GM19099 (cell line): ENCODE results near the gene NLRP6.

Experiments
- POLR2A ChIP-seq: IDR thresholded peaks from 3 replicates; pipeline ENCODE4 v1.6.1; 2011; ENCODE audit warnings: low read depth; ENCODE audit not compliant: insufficient read length; ENCODE audit errors: extremely low read depth

NLRP6 gene

DNA sequence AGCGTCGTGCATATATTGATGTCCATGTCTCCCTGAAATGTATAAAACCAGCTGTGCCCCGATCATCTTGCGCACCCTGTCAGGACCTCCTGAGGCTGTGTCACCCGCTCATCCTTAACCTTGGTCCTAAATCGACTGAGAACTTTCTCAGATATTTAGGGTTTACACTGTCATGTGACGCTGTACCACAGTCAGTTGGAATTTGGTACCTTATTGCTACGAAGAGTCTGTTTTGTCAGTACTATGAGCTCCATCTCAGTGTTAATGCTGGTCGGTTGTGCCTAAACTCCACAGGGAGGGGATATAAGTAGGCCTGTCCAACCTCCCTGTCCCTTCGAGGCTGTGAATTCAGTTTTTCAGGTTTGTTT, 27.6 kb downstream of the NLRP6 start:
- TF ChIP-seq POLR2A, result no peak

DNA sequence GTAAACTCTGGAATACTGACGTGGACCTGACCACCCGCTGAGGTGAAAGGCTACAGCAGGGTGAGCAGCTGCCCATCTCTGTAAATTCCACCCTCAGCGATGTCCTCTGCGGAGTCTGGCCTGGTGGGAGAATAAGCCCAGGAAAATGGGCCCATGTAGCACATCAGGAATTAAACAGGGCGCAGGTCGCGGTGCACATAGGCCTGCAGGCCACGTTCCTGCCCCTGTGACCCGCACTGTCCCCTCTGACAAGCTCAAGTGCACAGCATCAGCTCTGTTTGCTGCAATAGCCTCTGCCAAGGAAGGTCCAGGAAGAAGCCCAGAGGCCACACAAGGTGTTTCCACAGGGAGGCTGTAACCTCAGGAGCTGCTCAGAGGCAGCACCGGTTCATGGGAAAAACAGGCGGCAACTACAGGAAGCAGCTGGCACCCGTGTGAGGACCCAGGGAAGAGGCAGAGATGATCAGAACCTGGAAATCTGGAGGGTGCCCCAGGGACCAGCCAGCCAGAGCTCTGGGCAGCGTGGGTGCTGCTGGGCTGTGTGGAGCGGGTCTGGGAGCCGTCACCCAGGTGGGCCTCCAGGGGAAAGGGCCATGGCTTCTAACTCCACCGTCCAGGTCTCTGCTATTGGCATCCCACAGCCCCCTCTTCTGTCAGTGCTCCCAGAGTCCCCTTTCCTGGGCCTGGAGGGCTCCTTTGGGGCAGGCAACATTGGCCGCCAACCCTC, 28.6 kb downstream of the NLRP6 start:
- TF ChIP-seq POLR2A, result no peak

DNA sequence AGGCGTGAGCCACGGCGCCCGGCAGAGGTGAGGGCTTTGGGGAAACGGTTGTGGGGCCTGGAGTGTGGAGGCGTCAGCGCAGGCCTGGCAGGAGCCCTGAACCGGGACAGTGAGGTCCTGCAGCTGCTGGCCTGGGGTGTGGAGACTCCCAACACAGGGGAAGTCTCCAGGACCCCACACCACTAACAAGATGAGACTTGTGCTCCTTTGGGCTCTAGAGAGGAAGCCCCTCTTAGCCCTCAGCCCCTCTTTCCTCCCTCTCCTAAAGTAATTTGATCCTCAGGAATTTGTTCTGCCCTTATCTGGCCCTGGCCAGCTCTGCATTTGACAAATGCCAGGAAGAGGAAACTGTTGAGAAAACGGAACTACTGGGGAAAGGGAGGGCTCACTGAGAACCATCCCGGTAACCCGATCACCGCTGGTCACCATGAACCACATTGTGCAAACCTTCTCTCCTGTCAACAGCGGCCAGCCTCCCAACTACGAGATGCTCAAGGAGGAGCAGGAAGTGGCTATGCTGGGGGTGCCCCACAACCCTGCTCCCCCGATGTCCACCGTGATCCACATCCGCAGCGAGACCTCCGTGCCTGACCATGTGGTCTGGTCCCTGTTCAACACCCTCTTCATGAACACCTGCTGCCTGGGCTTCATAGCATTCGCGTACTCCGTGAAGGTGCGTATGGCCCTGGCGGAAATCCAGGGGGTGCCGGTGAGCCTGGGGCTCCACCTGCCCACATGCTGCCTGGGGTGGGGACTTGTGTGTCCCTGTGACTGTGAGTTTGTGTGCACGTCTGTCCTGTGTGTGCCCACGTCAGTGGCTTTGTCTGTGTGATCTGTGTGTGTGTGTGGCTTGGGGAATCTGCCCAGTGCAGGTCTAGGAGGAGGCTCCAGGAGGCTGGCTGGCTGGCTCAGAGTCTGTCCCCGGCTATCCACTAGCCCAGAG, 29.8 kb downstream of the NLRP6 start, which contains the start of gene IFITM2:
IFITM2 (plus strand) TSS at position 51 of the 943 bp plus-strand sequence; CDS start at position 428, 377 bp downstream.
- peak; percentile 56 for TF ChIP-seq POLR2A

DNA sequence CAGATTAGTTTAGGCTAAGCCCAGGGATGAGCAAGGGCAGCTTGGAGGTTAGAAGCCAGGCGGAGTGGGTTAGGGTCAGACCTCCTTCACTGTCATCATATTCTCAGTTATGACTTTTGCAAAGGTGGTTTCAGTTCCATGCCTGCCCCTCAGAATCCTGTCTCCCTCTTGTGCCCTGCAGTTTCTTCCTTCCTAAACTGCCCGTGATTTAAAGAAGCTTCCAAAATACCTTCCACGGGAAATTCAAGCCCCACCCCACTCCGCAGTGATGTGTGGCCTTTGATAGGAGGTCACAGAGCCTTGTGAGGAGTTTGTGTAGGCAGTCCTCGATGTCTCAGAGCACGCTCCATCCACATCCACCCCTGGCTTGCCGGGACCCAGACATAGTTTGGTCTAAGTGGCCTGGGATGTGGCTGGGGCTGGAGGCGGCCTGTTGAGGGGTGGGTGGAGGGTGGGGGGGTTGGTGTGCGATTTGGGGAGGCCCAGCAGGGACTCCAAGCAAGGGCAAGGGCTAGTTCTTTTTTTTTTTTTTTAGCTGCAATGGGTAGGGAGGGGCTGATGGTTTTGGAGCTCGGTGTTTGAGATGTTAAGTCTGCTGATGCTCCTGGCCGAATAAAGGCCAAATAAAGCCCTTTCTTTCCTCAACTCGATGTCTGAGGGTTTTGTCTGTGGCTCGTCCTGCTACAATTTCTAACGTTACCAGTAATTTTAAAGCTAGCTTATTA, 34.0 kb downstream of the NLRP6 start:
- no peak for TF ChIP-seq POLR2A

DNA sequence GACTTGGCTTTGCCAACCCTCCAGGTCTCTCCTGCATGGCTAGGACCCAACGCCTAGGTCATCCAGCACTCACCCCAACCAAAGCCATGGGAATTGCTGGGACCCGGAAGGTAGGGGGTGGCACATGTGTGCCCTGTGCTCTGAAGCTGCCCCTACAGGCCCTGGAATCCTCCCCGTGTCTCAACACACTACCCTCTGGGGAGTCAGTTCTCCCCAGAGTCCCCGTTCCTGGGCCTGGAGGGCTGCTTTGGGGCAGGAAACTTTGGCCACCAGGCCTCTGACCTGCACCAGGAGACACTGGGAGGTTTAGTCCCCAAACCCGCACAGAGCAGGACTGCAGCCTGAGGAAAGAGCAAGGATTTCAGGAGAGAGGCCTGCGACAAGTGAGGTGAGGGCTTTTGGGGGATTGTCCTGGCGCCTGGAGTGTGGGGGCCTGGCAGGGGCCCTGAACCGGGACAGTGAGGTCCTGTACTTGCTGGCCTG, 35.1 kb downstream of the NLRP6 start:
- TF ChIP-seq POLR2A, result no peak

DNA sequence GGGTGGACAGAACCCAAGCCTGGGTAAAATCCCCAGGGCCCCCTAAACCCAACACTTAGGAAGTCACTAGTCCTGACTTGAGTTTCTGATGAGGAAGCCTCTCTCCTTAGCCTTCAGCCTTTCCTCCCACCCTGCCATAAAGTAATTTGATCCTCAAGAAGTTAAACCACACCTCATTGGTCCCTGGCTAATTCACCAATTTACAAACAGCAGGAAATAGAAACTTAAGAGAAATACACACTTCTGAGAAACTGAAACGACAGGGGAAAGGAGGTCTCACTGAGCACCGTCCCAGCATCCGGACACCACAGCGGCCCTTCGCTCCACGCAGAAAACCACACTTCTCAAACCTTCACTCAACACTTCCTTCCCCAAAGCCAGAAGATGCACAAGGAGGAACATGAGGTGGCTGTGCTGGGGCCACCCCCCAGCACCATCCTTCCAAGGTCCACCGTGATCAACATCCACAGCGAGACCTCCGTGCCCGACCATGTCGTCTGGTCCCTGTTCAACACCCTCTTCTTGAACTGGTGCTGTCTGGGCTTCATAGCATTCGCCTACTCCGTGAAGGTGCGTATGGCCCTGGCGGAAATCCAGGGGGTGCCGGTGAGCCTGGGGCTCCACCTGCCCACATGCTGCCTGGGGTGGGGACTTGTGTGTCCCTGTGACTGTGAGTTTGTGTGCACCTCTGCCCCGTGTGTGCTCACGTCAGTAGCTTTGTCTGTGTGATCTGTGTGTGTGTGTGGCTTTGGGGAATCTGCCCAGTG, 35.8 kb downstream of the NLRP6 start, which contains the start of gene IFITM1:
IFITM1 (plus strand) TSS at position 254 of the 767 bp plus-strand sequence; CDS start at position 385, 131 bp downstream.
- peak; percentile 96 for TF ChIP-seq POLR2A

DNA sequence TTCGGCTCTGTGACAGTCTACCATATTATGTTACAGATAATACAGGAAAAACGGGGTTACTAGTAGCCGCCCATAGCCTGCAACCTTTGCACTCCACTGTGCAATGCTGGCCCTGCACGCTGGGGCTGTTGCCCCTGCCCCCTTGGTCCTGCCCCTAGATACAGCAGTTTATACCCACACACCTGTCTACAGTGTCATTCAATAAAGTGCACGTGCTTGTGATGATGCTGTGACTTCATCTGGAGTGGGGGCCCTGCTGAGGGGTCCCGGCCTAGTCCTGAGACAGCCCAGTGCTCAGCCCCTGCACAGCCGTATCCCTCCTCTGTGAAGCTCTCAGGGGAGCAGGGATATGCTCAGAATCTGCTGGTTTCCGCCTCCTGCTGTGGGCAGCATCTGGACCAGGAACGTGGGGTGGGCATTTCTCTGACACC, 36.9 kb downstream of the NLRP6 start:
- peak; percentile 23 for TF ChIP-seq POLR2A

DNA sequence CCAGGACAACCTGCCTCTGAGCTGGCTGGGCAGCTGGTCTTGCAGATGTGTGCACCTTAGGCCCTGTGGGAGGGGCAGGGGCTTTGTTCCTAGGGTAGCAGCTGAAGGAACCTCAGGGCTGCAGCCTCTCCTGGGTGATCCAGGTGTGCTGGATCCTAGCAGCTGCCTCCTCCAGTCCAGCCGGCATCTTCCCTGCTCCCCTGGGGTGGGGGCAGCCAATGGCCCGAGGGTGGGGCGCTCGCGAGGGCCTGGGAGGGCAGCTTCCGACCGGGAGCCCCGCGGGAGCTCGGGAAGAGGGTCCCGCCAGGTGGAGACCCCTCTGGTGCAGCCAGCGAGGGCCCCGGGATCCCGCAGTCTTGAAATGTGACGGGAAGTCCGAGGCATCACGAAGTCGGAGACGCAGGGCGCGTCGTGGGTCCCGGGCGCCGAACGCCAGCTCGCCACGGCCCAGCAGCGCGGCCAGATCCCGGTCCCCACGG, 37.3 kb downstream of the NLRP6 start:
- TF ChIP-seq POLR2A, result peak; percentile 4

DNA sequence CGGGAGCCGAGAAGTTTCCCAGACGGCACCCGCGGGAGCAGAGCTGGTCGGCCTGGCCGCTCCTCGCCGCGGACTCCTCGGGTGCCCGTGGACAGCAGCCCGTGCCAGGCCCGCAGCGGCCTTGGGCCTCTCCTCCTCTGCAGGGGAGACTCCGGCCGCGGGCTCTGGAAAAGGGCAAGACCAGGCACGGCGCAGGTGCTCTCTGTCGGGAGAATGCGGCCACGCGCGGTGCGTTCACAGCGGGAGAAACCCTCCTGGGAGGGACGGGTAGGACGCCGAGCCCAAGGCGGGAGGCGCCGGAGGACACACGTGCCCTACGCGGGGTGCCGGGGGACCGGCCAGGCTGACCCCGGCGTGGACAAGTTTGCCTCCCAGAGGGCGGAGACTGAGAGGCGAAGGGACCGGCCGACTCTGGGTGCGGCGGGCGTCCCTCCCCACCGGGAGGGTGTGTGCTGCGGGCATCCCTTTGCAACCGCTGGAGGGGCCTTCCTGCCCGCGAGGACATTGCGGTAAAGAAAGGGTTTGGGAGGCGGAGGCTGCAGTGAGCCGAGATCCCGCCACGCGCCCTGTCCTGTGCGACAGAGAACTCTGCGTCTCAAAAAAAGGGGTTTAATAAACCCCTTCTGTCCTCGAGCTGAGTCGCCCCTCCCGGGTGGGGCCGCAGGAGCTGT, 38.0 kb downstream of the NLRP6 start:
- TF ChIP-seq POLR2A, result no peak

DNA sequence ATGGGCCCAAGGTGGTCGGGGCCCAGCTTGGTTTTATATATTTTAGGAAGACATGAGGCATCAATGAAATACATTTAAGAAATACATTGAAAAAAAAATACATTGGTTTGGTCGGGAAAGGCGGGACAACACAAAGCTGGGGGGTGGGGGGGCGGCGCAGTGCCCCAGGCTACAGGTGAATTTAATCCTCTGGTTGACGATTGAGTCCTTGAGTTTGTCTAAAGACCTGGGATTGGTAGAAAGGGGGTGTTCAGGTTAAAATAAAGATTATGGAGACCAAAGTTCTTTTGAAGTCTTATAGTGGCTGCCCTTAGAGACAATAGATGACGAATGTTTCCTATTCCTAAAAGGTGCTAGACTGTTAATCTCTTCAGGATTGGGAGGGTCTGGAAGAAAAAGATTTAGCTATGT, 38.7 kb downstream of the NLRP6 start:
- TF ChIP-seq POLR2A, result no peak

DNA sequence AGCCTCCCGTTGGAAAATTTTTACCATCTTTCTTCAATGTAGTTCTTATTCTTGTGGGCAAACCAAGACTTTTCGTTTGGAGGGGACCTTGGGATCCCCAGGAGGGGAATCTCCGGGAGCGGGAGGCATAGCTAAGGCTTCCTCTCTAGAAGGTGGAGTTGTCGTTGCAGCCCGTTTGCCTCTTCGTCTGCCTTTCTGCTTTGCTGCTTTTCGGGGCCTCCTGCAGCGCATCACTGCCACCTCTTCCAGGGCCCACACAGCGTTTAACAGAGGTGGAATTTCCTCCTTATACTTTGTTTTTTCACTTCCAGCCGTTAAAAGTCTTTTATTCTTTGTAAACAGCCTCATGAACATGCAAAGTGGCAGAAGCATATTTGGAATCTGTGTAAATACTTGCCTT, 45.9 kb downstream of the NLRP6 start:
- TF ChIP-seq POLR2A, result no peak

DNA sequence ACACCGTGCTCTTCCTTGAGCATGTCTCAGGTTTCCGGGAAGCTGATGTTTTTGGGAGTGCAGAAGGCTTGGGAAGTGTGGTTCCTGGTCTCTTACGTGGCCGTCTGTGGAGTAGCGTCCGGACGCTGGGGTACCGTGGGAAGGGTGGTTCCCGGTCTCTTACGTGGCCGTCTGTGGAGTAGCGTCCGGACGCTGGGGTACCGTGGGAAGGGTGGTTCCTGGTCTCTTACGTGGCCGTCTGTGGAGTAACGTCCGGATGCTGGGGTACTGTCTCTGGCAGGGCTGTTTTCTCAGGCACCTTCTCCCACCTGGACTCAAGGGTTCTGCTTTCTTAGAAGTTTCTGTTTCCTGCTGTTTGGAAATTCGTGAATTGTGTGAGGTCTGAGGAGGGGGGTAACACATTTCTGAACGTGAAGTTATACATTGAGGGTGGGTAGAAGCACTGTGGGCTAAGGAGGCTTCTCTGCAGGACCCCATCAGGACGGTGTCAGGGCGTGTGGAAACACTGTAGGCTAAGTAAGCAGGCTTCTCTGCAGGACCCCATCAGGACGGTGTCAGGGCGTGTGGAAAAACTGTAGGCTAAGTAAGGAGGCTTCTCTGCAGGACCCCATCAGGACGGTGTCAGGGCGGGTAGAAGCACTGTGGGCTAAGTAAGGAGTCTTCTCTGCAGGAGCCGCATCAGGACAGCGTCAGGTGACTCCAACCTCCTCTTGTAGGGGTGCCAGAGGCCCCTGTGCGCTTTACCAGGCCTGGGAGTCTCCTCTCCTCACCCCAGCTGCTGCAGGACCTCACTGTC, 47.8 kb downstream of the NLRP6 start:
- no peak for TF ChIP-seq POLR2A

DNA sequence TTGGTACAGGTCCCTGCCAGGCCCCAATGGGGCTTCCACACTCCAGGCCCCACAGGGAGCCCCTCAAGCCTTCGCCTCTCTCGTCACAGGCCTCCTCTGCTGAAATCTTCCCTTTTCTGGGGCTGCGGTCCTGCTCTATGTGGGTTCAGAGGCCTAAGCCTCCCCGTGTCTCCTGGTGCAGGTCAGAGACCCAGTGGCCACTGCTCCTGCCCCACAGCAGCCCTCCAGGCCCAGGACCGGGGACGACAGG, 48.3 kb downstream of the NLRP6 start:
- TF ChIP-seq POLR2A, result no peak
